Hematopoietic multipotent progenitor cell treated with erythropoietin and hydrocortisone succinate and interleukin-3 and kit ligand, for 17 days (in vitro differentiated cells): ENCODE data around the gene CACNA2D1.

ENCODE experiments used
- DNase-seq: peaks from one replicate; pipeline ENCODE4 v3.0.0-alpha.2; 2015; ENCODE audit warnings: low spot score

The CACNA2D1 gene

GRCh38 chr7:82284936-82285519, 158.5 kb downstream of the CACNA2D1 start:
- DNase-seq: no peak

GRCh38 chr7:82275342-82275741, 168.2 kb downstream of the CACNA2D1 start:
- DNase-seq: no peak

- DNase-seq: no peak
These were observed 168.9 kb downstream of the CACNA2D1 start for GRCh38 chr7:82274681-82275080.

- no peak for DNase-seq
These were observed 169.7 kb downstream of the CACNA2D1 start for GRCh38 chr7:82273886-82274285.

- DNase-seq: no peak
These were observed 172.7 kb downstream of the CACNA2D1 start for GRCh38 chr7:82270870-82271269.

GRCh38 chr7:82268632-82269031, 174.9 kb downstream of the CACNA2D1 start:
- no peak for DNase-seq

- no peak for DNase-seq
These were observed 177.5 kb downstream of the CACNA2D1 start for GRCh38 chr7:82266081-82266480.

- no peak for DNase-seq
These were observed 178.7 kb downstream of the CACNA2D1 start for GRCh38 chr7:82264783-82265305.

GRCh38 chr7:82263920-82264782, 179.4 kb downstream of the CACNA2D1 start:
- no peak for DNase-seq

- DNase-seq: no peak
These were observed 185.4 kb downstream of the CACNA2D1 start for GRCh38 chr7:82258181-82258580.

GRCh38 chr7:82257118-82257695, 186.4 kb downstream of the CACNA2D1 start:
- DNase-seq: no peak

GRCh38 chr7:82255706-82256105, 187.9 kb downstream of the CACNA2D1 start:
- DNase-seq: no peak

GRCh38 chr7:82250598-82250997, 193.0 kb downstream of the CACNA2D1 start:
- DNase-seq: no peak

GRCh38 chr7:82249979-82250378, 193.6 kb downstream of the CACNA2D1 start:
- DNase-seq: no peak

- no peak for DNase-seq
These were observed 195.7 kb downstream of the CACNA2D1 start for GRCh38 chr7:82247814-82248433.

- DNase-seq: no peak
These were observed 198.5 kb downstream of the CACNA2D1 start for GRCh38 chr7:82244947-82245517.

- DNase-seq: no peak
These were observed 202.2 kb downstream of the CACNA2D1 start for GRCh38 chr7:82241356-82241755.

- no peak for DNase-seq
These were observed 207.9 kb downstream of the CACNA2D1 start for GRCh38 chr7:82235713-82236112.

- no peak for DNase-seq
These were observed 209.0 kb downstream of the CACNA2D1 start for GRCh38 chr7:82234457-82235049.

GRCh38 chr7:82230811-82231581, 212.6 kb downstream of the CACNA2D1 start:
- DNase-seq: no peak

GRCh38 chr7:82229164-82229563, 214.4 kb downstream of the CACNA2D1 start:
- no peak for DNase-seq
